HCT116 (cell line): ENCODE measurements around the gene WT1. TPM values are rescaled to one million over a fixed set of nuclear protein-coding genes. Genes with fewer than 3 reads are reported as not detected.

Source experiments
- ATAC-seq: fragments of 200-7000 bp; cut with Tn5 transposase; 2 replicates; pipeline ENCODE4 v1.9.1; 2020; ENCODE audit warnings: mild to moderate bottlenecking, moderate library complexity
- BruUV-seq: library from RNA; stranded (reverse); fragments of 400-500 nt; replicated peaks from 2 replicates; lab custom pipeline; 2021; lab: Mats Ljungman, UMichigan
- CTCF ChIA-PET: fragments of 300-600 bp; sonication (Branson Sonifier 250); formaldehyde crosslinking; loops from one replicate; lab custom pipeline; 2021; ENCODE audit warnings: antibody characterized with exemption; lab: Charles Lee
- POLR2A ChIA-PET: fragments of 300-600, 350-600 bp; sonication (Branson Sonifier 250); formaldehyde crosslinking; loops from one replicate; lab custom pipeline; 2021; ENCODE audit warnings: antibody characterized with exemption; lab: Charles Lee
- RAD21 ChIA-PET, 2 experiments: fragments of 300-600 bp; sonication (Branson Sonifier 250); formaldehyde crosslinking; loops; one replicate each; lab custom pipeline; 2023; ENCODE audit warnings: low total read pairs in 2 of 2; ENCODE audit not compliant: uncharacterized antibody in 2 of 2, unreplicated experiment in 2 of 2, low non-redundant PET in 1 of 2; lab: Charles Lee
- DNase-seq: peaks from one replicate; pipeline ENCODE4 v3.0.0-alpha.2; 2010; ENCODE audit warnings: low read depth, low spot score
- H2AFZ ChIP-seq: fragments of 200-600 bp; shearing (Covaris generic), sonication (generic); 2 replicates; pipeline ENCODE4 v1.6.1; 2017; ENCODE audit warnings: low read depth, mixed run types, mixed read lengths, antibody characterized with exemption, low read length; ENCODE audit not compliant: poor library complexity, severe bottlenecking
- H3K27ac ChIP-seq: 2 replicates; pipeline ENCODE4 v1.5.1; 2012; ENCODE audit warnings: low read depth, low read length
- H3K27me3 ChIP-seq: fragments of 200-600 bp; sonication (generic); 2 replicates; pipeline ENCODE4 v1.6.1; 2016; ENCODE audit warnings: mixed run types, low read length, mixed read lengths; ENCODE audit not compliant: insufficient read depth
- H3K36me3 ChIP-seq, 2 experiments: fragments of 200-500 bp in 1 of 2; fragments of 200-600 bp in 1 of 2; sonication (Bioruptor generic) in 1 of 2; sonication (generic) in 1 of 2; 2 replicates each; pipeline versions ENCODE4 v1.5.1 to v1.6.1; 2014 to 2016; ENCODE audit warnings: low read length in 2 of 2, inconsistent platforms in 1 of 2, mixed read lengths in 1 of 2, mixed run types in 1 of 2; ENCODE audit not compliant: insufficient read depth in 2 of 2, control insufficient read depth in 1 of 2
- H3K4me1 ChIP-seq, 2 experiments: fragments of 200-600 bp in 1 of 2; sonication (generic) in 1 of 2; 2 replicates each; pipeline versions ENCODE4 v1.5.1 to v1.6.1; 2012 to 2017; ENCODE audit warnings: low read length in 2 of 2, inconsistent platforms in 1 of 2, mild to moderate bottlenecking in 1 of 2, mixed read lengths in 1 of 2, mixed run types in 1 of 2, moderate library complexity in 1 of 2; ENCODE audit not compliant: insufficient read depth in 2 of 2, control insufficient read depth in 1 of 2
- H3K4me2 ChIP-seq: fragments of 200-600 bp; sonication (generic); 2 replicates; pipeline ENCODE4 v1.6.1; 2017; ENCODE audit warnings: mixed run types, low read length, mixed read lengths
- H3K4me3 ChIP-seq, 2 experiments: fragments of 200-600 bp in 1 of 2; sonication (generic) in 1 of 2; replicated peaks in 1 of 2; 2 replicates each; pipeline ENCODE4 v1.5.1; 2011 to 2016; ENCODE audit warnings: low read length in 2 of 2, control low read depth in 1 of 2, low read depth in 1 of 2, mild to moderate bottlenecking in 1 of 2, mixed read lengths in 1 of 2, mixed run types in 1 of 2
- H3K79me2 ChIP-seq: fragments of 200-600 bp; sonication (generic); 2 replicates; pipeline ENCODE4 v1.6.1; 2017; ENCODE audit warnings: mild to moderate bottlenecking, mixed run types, low read length, moderate library complexity, mixed read lengths; ENCODE audit not compliant: insufficient read depth
- H3K9ac ChIP-seq: fragments of 200-600 bp; sonication (generic); 2 replicates; pipeline ENCODE4 v1.6.1; 2016; ENCODE audit warnings: low read length, mixed read lengths
- H3K9me2 ChIP-seq: fragments of 200-600 bp; sonication (generic), shearing (Covaris generic); 2 replicates; pipeline ENCODE4 v1.6.1; 2017; ENCODE audit warnings: mixed run types, mild to moderate bottlenecking, moderate library complexity; ENCODE audit not compliant: insufficient read depth
- H3K9me3 ChIP-seq, 2 experiments: fragments of 200-500 bp in 1 of 2; fragments of 200-600 bp in 1 of 2; sonication (Bioruptor generic) in 1 of 2; sonication (generic) in 1 of 2; 2 replicates each; pipeline ENCODE4 v1.6.1; 2014 to 2017; ENCODE audit warnings: low read length in 2 of 2, mixed read lengths in 2 of 2, inconsistent platforms in 1 of 2, low read depth in 1 of 2, mild to moderate bottlenecking in 1 of 2, mixed run types in 1 of 2, moderate library complexity in 1 of 2; ENCODE audit not compliant: control insufficient read depth in 1 of 2, insufficient read depth in 1 of 2
- H4K20me1 ChIP-seq: fragments of 200-600 bp; sonication (generic), shearing (Covaris generic); 2 replicates; pipeline ENCODE4 v1.6.1; 2017; ENCODE audit warnings: mixed run types, mild to moderate bottlenecking, moderate library complexity; ENCODE audit not compliant: insufficient read depth
- EZH2 ChIP-seq: fragments of 200-600 bp; sonication (generic); IDR thresholded peaks from 2 replicates; pipeline ENCODE4 v1.6.1; 2017; ENCODE audit warnings: antibody characterized with exemption, mixed run types
- EZH2phosphoT487 ChIP-seq: fragments of 200-600 bp; IDR thresholded peaks from 2 replicates; pipeline ENCODE4 v1.6.1; 2018; ENCODE audit warnings: antibody characterized with exemption, borderline replicate concordance
- JUND ChIP-seq: IDR thresholded peaks from 2 replicates; pipeline ENCODE4 v1.6.1; 2012
- ZFX ChIP-seq: fragments of 450-650 bp; IDR thresholded peaks from 2 replicates; pipeline ENCODE4 v1.6.1; 2017
- ZNF274 ChIP-seq: fragments of 200-500 bp; sonication (Bioruptor generic); IDR thresholded peaks from 2 replicates; pipeline ENCODE4 v1.6.1; 2014; ENCODE audit warnings: mild to moderate bottlenecking, low read depth, low read length, inconsistent platforms
- intact Hi-C: fragments of 100-400 bp; cut with micrococcal nuclease; formaldehyde crosslinking; loops from 2 replicates; pipeline ENCODE4 v1.10.0; 2022
- total RNA-seq: library from RNA; stranded (reverse); gene quantifications from one replicate; pipeline ENCODE4 v1.2.1, GENCODE V29; 2021; ENCODE audit not compliant: unreplicated experiment
- TF ChIP-seq, protein P1 (sequence below): IDR thresholded peaks from 2 replicates; pipeline ENCODE4 v1.6.1; 2012
- TF ChIP-seq, protein P2 (sequence below): IDR thresholded peaks from 2 replicates; pipeline ENCODE4 v1.6.1; 2012; ENCODE audit warnings: low read depth

WT1 gene
- total RNA-seq, 1 experiment from 2014 or later: 0.07 TPM

DNA sequence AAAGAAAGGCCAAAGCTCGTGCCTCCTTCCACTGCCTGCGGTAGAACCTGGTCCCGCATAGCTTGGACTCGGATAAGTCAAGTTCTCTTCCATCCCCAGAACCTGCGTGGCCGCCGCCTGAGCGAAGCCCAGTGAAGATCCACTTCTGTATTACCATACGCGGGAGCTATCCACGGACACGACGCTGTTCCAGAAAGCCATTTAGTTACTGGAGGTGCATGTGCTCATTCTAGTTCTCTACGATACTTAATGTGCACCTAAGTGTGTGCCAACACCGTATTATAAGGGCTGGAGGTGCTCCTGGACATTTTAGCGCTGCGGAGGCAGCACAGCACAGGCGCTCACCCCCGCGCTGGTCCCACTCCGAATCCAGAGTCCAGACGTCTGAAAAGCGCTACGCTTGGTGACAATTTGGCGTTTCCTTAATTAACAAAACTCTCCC is 1.4 kb downstream of the WT1 start:
- ATAC-seq: no peak
- CTCF ChIA-PET: no interaction called here
- no peak overlapping the region for H2AFZ ChIP-seq

More for the DNA sequence above, 1.4 kb downstream of the WT1 start:
- POLR2A ChIA-PET: no interaction called here
- intact Hi-C loops: no loop called here
- RAD21 ChIA-PET: no interaction called here
- Histone ChIP-seq H4K20me1 (no peaks in the 10 kb centered on the region), H3K9me3 (no peaks in the 10 kb centered on the region), H3K79me2 (no peaks in the 10 kb centered on the region), H3K27ac (no peak overlapping the region), H3K9ac (no peak overlapping the region), H3K36me3 (no peaks in the 10 kb centered on the region), H3K4me3 (no peak overlapping the region), H3K27me3 (0 out of 2 replicates have a peak, but pooled peaks cover 4% of the 10 kb centered on the region), H3K9me2 (no peaks in the 10 kb centered on the region), H3K4me1 (no peaks in the 10 kb centered on the region), H3K4me2 (no peak overlapping the region)
- TF ChIP-seq ZFX: no peak
- TF ChIP-seq, protein P1, sequence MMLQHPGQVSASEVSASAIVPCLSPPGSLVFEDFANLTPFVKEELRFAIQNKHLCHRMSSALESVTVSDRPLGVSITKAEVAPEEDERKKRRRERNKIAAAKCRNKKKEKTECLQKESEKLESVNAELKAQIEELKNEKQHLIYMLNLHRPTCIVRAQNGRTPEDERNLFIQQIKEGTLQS: no peak
- TF ChIP-seq EZH2phosphoT487: no peak
- TF ChIP-seq JUND: no peak
- no peak for TF ChIP-seq ZNF274
- TF ChIP-seq, protein P2, sequence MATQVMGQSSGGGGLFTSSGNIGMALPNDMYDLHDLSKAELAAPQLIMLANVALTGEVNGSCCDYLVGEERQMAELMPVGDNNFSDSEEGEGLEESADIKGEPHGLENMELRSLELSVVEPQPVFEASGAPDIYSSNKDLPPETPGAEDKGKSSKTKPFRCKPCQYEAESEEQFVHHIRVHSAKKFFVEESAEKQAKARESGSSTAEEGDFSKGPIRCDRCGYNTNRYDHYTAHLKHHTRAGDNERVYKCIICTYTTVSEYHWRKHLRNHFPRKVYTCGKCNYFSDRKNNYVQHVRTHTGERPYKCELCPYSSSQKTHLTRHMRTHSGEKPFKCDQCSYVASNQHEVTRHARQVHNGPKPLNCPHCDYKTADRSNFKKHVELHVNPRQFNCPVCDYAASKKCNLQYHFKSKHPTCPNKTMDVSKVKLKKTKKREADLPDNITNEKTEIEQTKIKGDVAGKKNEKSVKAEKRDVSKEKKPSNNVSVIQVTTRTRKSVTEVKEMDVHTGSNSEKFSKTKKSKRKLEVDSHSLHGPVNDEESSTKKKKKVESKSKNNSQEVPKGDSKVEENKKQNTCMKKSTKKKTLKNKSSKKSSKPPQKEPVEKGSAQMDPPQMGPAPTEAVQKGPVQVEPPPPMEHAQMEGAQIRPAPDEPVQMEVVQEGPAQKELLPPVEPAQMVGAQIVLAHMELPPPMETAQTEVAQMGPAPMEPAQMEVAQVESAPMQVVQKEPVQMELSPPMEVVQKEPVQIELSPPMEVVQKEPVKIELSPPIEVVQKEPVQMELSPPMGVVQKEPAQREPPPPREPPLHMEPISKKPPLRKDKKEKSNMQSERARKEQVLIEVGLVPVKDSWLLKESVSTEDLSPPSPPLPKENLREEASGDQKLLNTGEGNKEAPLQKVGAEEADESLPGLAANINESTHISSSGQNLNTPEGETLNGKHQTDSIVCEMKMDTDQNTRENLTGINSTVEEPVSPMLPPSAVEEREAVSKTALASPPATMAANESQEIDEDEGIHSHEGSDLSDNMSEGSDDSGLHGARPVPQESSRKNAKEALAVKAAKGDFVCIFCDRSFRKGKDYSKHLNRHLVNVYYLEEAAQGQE: no peak
- no peak for TF ChIP-seq EZH2
- DNase-seq: no peak
- no TSS peak for BruUV-seq
